Type B pancreatic cell (in vitro differentiated cells): ENCODE measurements around the gene ZSCAN18. TPM values are rescaled to one million over a fixed set of nuclear protein-coding genes. Genes with fewer than 3 reads are reported as not detected.

ENCODE experiments used
- DNase-seq: peaks from one replicate; pipeline ENCODE4 v3.0.0; 2021; ENCODE audit warnings: mixed read lengths; ENCODE audit not compliant: unreplicated experiment; ENCODE audit errors: extremely low spot score
- H3K27ac Mint-ChIP-seq: 2 replicates; pipeline ENCODE4 v1.8.0; 2021; ENCODE audit warnings: mild to moderate bottlenecking, mixed read lengths
- H3K27me3 Mint-ChIP-seq: 2 replicates; pipeline ENCODE4 v1.8.0; 2021; ENCODE audit warnings: mixed read lengths
- H3K36me3 Mint-ChIP-seq: 2 replicates; pipeline ENCODE4 v1.8.0; 2021; ENCODE audit warnings: mixed read lengths
- H3K4me1 Mint-ChIP-seq: one replicate; pipeline ENCODE4 v1.8.0; 2021; ENCODE audit warnings: mixed read lengths; ENCODE audit not compliant: unreplicated experiment
- H3K4me3 Mint-ChIP-seq: 2 replicates; pipeline ENCODE4 v1.8.0; 2021; ENCODE audit warnings: mild to moderate bottlenecking, mixed read lengths
- H3K9me3 Mint-ChIP-seq: 2 replicates; pipeline ENCODE4 v1.8.0; 2021; ENCODE audit warnings: mixed read lengths
- CTCF ChIP-seq: fragments of 200-600 bp; sonication (generic); conservative IDR thresholded peaks from 2 replicates; pipeline ENCODE4 v1.5.0; 2021; ENCODE audit warnings: antibody characterized with exemption, mild to moderate bottlenecking
- total RNA-seq: library from RNA; stranded (reverse); gene quantifications from 2 replicates; pipeline ENCODE4 v1.2.1, GENCODE V29; 2021; ENCODE audit warnings: low replicate concordance

ZSCAN18 gene
- total RNA-seq, 1 donor from 2014 or later, result 82.4 TPM

DNA sequence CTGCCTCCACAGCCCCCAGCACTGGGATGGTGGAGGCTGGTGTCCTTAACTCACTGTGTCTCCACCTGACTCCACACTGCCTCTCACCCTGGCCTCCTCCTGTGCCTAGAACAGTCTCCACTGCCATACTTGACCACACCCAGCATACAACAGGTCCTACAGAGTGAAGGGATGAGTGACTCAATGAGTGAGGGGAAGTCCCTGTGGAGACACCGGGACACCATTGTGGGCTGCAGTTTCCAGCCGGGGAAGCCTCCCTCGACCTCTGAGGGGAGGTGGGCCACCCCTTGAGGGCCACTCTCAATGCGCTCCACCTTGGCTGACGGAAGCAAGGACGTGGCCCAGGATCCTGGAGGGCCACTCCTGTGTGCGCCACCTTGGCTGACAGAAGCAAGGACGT lies 41.8 kb downstream of the ZSCAN18 start:
- no peak for DNase-seq
- Mint-ChIP-seq H3K9me3 (peaks cover 7% of the 10 kb centered on the region), H3K4me1 (peaks cover 7% of the 10 kb centered on the region), H3K27ac (no peak overlapping the region), H3K36me3 (peaks cover 9% of the 10 kb centered on the region), H3K4me3 (no peak overlapping the region), H3K27me3 (no peaks in the 10 kb centered on the region)
- TF ChIP-seq CTCF, result no peak

- H3K9me3 Mint-ChIP-seq, result peaks cover 7% of the 10 kb centered on the region
- DNase-seq, result no peak
- H3K27me3 Mint-ChIP-seq, result no peaks in the 10 kb centered on the region
- peak overlapping the region; percentile 45 for H3K4me3 Mint-ChIP-seq
- H3K36me3 Mint-ChIP-seq, result peaks cover 7% of the 10 kb centered on the region
- no peak overlapping the region for H3K27ac Mint-ChIP-seq
- TF ChIP-seq CTCF, result no peak
- peaks cover 7% of the 10 kb centered on the region for H3K4me1 Mint-ChIP-seq
Observed at GRCh38 chr19:58054901-58055874, 42.8 kb downstream of the ZSCAN18 start.

DNA sequence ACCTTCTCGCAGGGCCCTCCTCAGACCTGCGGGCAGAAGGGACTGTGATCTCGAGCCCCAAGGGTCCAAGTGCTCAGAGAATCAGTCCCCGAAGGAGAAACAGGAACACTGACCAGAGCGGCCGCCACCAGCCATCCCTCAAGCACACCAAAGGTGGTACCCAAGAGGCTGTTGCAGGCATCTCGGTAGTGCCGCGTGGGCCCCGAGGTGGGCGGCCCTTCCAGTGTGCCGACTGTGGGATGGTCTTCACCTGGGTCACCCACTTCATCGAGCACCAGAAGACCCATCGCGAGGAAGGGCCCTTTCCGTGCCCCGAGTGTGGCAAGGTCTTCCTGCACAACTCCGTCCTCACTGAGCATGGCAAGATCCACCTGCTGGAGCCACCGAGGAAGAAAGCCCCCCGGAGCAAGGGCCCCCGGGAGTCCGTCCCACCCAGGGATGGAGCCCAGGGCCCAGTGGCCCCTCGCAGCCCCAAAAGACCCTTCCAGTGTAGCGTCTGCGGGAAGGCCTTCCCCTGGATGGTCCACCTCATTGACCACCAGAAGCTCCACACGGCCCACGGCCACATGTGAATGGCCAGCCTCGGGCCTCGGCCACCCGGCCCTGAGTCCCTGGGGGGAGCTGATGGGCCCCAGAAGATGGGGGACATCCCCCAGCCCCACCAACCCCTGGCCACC lies 44.4 kb downstream of the ZSCAN18 start:
- no peak overlapping the region for H3K27ac Mint-ChIP-seq
- H3K4me3 Mint-ChIP-seq, result no peak overlapping the region
- DNase-seq, result no peak
- no peaks in the 10 kb centered on the region for H3K27me3 Mint-ChIP-seq
- H3K36me3 Mint-ChIP-seq, result peaks cover 3% of the 10 kb centered on the region
- peaks cover 7% of the 10 kb centered on the region for H3K9me3 Mint-ChIP-seq
- H3K4me1 Mint-ChIP-seq, result peaks cover 3% of the 10 kb centered on the region
- TF ChIP-seq CTCF, result no peak

- H3K36me3 Mint-ChIP-seq, result no peaks in the 10 kb centered on the region
- DNase-seq, result no peak
- H3K9me3 Mint-ChIP-seq, result peaks cover 4% of the 10 kb centered on the region
- H3K27ac Mint-ChIP-seq, result no peak overlapping the region
- no peaks in the 10 kb centered on the region for H3K27me3 Mint-ChIP-seq
- H3K4me1 Mint-ChIP-seq, result no peaks in the 10 kb centered on the region
- TF ChIP-seq CTCF, result no peak
- H3K4me3 Mint-ChIP-seq, result no peak overlapping the region
Observed at GRCh38 chr19:58052256-58052655, 45.8 kb downstream of the ZSCAN18 start.

GRCh38 chr19:58047672-58048071 lies 50.4 kb downstream of the ZSCAN18 start:
- Mint-ChIP-seq H3K36me3 (no peaks in the 10 kb centered on the region), H3K27me3 (no peaks in the 10 kb centered on the region), H3K9me3 (peaks cover 10% of the 10 kb centered on the region), H3K27ac (no peak overlapping the region), H3K4me3 (no peak overlapping the region), H3K4me1 (no peaks in the 10 kb centered on the region)
- TF ChIP-seq CTCF, result no peak
- no peak for DNase-seq
